ENCODE measurements around the gene KLF16. TPM values are rescaled to one million over a fixed set of nuclear protein-coding genes. Genes with fewer than 3 reads are reported as not detected.
"Not testable (repeated sequence)": the region's sequence is repeated elsewhere in the genome, so short reads cannot be mapped to it uniquely, and the experiment has no call there.

The KLF16 gene
- total RNA-seq, 2 experiments from 2014 or later: 83.8 to 89.2 TPM

DNA sequence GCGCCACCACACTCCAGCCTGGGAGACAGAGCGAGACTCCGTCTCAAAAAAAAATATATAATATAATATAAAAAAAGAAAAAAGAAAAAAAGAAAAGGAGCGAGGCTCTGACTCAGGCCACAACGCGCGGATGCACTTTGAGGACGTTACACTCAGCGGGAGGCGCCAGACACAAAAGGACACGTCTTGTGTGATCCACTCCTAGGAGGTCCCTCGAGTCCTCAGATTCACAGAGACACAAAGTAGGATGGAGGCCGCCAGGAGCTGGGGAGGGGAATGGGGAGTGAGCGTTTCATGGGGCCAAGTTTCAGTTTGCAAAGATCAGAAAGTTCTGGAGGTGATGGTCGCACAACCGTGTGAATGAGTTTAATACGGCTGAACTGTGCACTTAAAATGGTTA, 30.4 kb upstream of the KLF16 start:
- Mint-ChIP-seq H3K4me1 (ENCODE audit: low read depth) (peaks cover 26% of the 10 kb centered on the region), H3K4me3 (peak overlapping the region; percentile 57), H3K27ac (peak overlapping the region; percentile 36), H3K36me3 (ENCODE audit: low read depth) (no peaks in the 10 kb centered on the region), H3K9me3 (no peaks in the 10 kb centered on the region), H3K27me3 (no peaks in the 10 kb centered on the region)
- ATAC-seq (ENCODE audit: poor library complexity): no peak
- ChIA-PET CTCF (no interaction called here), POLR2A (interaction anchor here (1.8 kb wide), 1 partner anchor 18 kb away, joined by 8 read pairs; no protein-coding TSS in a partner anchor)
- H3K27ac ChIP-seq (ENCODE audit: low read depth in 1 of 2, low read length in 2 of 2): no peak overlapping the region
- H3K4me1 ChIP-seq (ENCODE audit: insufficient read depth, low read length): peaks cover 40% of the 10 kb centered on the region
- intact Hi-C loops (cut with DNase I, micrococcal nuclease): no loop called here
- H3K36me3 ChIP-seq (ENCODE audit: insufficient read depth, low read length): no peaks in the 10 kb centered on the region
- no peaks in the 10 kb centered on the region for H3K9me3 ChIP-seq (ENCODE audit: control insufficient read depth in 1 of 2, insufficient read depth in 1 of 2, low read length in 2 of 2)
- H3K27me3 ChIP-seq (ENCODE audit: control insufficient read depth in 1 of 2, insufficient read depth in 2 of 2, low read length in 2 of 2): no peaks in the 10 kb centered on the region
- no peak overlapping the region for H3K4me3 ChIP-seq (ENCODE audit: low read length)
- TF ChIP-seq CTCF (IDR thresholded peaks at IDR 0.05): no peak
- no peak for DNase-seq

DNA sequence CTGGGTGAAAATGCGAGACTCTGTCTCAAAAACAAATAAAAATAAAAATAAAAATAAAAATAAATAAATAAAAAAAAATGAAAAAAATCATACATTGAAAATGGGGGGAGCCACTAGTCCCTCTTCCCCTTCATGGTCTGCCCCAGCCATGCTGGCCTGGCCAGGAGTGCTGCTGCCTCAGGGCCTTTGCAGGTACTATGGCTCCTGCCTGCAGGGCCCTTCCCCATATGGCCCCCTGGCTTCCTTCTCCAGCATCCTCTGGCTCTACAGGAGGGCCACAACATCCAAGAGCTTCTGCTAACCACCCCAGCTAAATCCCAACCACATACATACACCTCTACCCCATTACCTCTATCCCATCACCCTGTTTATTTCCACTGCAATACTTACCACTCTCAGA, 26.5 kb upstream of the KLF16 start:
- no peak overlapping the region for H3K27ac ChIP-seq (ENCODE audit: low read depth in 1 of 2, low read length in 2 of 2)
- H3K4me3 Mint-ChIP-seq: no peak overlapping the region
- H3K9me3 ChIP-seq (ENCODE audit: control insufficient read depth in 1 of 2, insufficient read depth in 1 of 2, low read length in 2 of 2): no peaks in the 10 kb centered on the region
- no peaks in the 10 kb centered on the region for H3K27me3 ChIP-seq (ENCODE audit: control insufficient read depth in 1 of 2, insufficient read depth in 2 of 2, low read length in 2 of 2)
- H3K36me3 ChIP-seq (ENCODE audit: insufficient read depth, low read length): no peaks in the 10 kb centered on the region
- POLR2A ChIA-PET: no interaction called here
- intact Hi-C loops (cut with DNase I, micrococcal nuclease): no loop called here
- H3K4me1 ChIP-seq (ENCODE audit: insufficient read depth, low read length): peaks cover 11% of the 10 kb centered on the region
- no peak for DNase-seq
- CTCF ChIA-PET: no interaction called here
- no peaks in the 10 kb centered on the region for H3K27me3 Mint-ChIP-seq
- TF ChIP-seq CTCF (IDR thresholded peaks at IDR 0.05): no peak
- peaks cover 11% of the 10 kb centered on the region for H3K4me1 Mint-ChIP-seq (ENCODE audit: low read depth)
- H3K36me3 Mint-ChIP-seq (ENCODE audit: low read depth): peaks cover 4% of the 10 kb centered on the region
- ATAC-seq (ENCODE audit: poor library complexity): no peak
- H3K27ac Mint-ChIP-seq: no peak overlapping the region
- H3K4me3 ChIP-seq (ENCODE audit: low read length): no peak overlapping the region
- no peaks in the 10 kb centered on the region for H3K9me3 Mint-ChIP-seq

DNA sequence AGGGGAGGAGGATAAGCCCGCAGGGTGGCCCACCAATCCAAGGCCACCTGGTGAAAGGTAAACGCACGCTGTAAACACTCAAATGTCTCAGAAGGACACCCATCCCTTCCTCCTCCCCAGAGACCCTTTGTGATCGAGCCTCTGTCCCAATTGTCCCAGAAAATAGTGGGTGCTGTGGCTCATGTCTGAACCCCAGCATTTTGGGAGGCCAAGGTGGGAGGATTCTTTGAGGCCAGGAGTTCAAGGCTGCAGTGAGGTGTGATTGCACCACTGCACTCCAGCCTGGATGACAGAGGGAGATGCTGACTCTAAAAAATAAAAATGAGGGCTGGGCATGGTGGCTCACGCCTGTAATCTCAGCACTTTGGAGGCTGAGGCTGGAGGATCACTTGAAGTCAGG, 25.0 kb upstream of the KLF16 start:
- Histone ChIP-seq H3K9me3 (ENCODE audit: control insufficient read depth in 1 of 2, insufficient read depth in 1 of 2, low read length in 2 of 2) (no peaks in the 10 kb centered on the region), H3K27ac (ENCODE audit: low read depth in 1 of 2, low read length in 2 of 2) (no peak overlapping the region), H3K4me3 (ENCODE audit: low read length) (no peak overlapping the region), H3K36me3 (ENCODE audit: insufficient read depth, low read length) (no peaks in the 10 kb centered on the region), H3K27me3 (ENCODE audit: control insufficient read depth in 1 of 2, insufficient read depth in 2 of 2, low read length in 2 of 2) (no peaks in the 10 kb centered on the region), H3K4me1 (ENCODE audit: insufficient read depth, low read length) (peaks cover 18% of the 10 kb centered on the region)
- DNase-seq (no peak), ATAC-seq (ENCODE audit: poor library complexity) (no peak)
- ChIA-PET CTCF (no interaction called here), POLR2A (interaction anchor here (1.0 kb wide), 1 partner anchor 12 kb away, joined by 3 read pairs; no protein-coding TSS in a partner anchor)
- Mint-ChIP-seq H3K4me1 (ENCODE audit: low read depth) (peaks cover 25% of the 10 kb centered on the region), H3K9me3 (no peaks in the 10 kb centered on the region), H3K27ac (no peak overlapping the region), H3K27me3 (no peaks in the 10 kb centered on the region), H3K36me3 (ENCODE audit: low read depth) (peaks cover 18% of the 10 kb centered on the region), H3K4me3 (no peak overlapping the region)
- intact Hi-C loops (cut with DNase I, micrococcal nuclease): no loop called here
- TF ChIP-seq CTCF (IDR thresholded peaks at IDR 0.05): no peak

DNA sequence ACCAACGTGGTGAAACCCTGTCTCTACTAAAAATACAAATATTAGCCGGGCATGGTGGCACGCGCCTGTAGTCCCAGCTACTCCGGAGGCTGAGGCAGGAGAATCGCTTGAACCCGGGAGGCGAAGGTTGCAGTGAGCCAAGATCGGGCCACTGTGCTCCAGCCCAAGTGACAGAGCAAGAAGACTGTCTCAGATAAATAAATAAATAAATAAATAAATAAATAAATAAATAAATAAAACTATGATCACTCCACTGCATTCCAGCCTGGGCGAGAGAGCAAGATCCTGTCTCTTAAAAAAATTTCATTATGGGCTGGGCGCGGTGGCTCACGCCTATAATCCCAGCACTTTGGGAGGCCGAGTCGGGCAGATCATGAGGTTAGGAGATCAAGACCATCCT, 23.0 kb upstream of the KLF16 start:
- POLR2A ChIA-PET: interaction anchor here (3.0 kb wide), 1 partner anchor 10 kb away, joined by 29 read pairs; no protein-coding TSS in a partner anchor
- H3K4me1 ChIP-seq (ENCODE audit: insufficient read depth, low read length): peaks cover 36% of the 10 kb centered on the region

DNA sequence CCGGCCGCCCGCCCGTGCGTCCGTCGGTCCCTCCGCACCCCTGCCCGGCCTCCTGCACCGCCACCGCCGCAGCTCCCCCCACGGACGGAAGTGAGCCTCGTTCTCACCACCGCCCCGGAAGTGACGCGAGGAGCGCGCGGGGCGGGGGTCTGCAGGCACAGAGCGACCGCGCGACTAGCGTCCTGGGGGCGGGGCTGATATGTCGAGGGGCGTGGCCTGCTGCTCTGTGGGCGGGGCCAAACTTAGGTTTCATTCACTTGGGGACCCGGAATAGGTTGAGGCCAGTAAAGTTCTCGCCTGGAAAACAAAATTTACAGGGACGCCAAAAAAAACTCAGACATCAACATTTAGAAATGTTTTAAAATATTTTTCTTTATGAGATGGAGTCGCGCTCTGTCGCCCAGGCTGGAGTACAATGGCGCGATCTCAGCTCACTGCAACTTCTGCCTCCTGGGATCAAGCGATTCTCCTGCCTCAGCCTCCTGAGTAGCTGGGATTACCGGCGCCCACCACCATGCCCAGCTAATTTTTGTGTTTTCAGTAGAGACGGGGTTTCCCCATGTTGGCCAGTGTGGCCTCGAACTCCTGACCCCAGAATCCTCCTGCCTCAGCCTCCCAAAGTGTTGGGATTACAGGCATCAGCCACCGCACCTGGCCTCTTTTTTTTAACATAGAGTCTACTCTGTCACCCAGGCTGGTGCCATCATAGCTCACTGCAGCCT, 22.2 kb upstream of the KLF16 start, which contains the start of gene ABHD17A:
Gene ABHD17A (minus strand): TSS at position 99 of the 722 bp plus-strand sequence. CDS start 3,930 bp downstream, outside the sequence.
- not testable (repeated sequence) for H3K27me3 ChIP-seq (ENCODE audit: control insufficient read depth in 1 of 2, insufficient read depth in 2 of 2, low read length in 2 of 2); H3K27me3 Mint-ChIP-seq; H3K9me3 ChIP-seq (ENCODE audit: control insufficient read depth in 1 of 2, insufficient read depth in 1 of 2, low read length in 2 of 2); H3K36me3 ChIP-seq (ENCODE audit: insufficient read depth, low read length); H3K9me3 Mint-ChIP-seq
- peak; percentile 91 to 98 (median 96) for DNase-seq
- Histone ChIP-seq H3K4me1 (ENCODE audit: insufficient read depth, low read length) (peaks cover 41% of the 10 kb centered on the region), H3K27ac (ENCODE audit: low read depth in 1 of 2, low read length in 2 of 2) (peak within 1 kb of the TSS; percentile 90 to 94), H3K4me3 (ENCODE audit: low read length) (peak within 1 kb of the TSS; percentile 100)
- H3K36me3 Mint-ChIP-seq (ENCODE audit: low read depth): peaks cover 29% of the 10 kb centered on the region
- peak within 1 kb of the TSS; percentile 100 for H3K27ac Mint-ChIP-seq
- H3K4me1 Mint-ChIP-seq (ENCODE audit: low read depth): peaks cover 40% of the 10 kb centered on the region
- CTCF ChIA-PET: interaction anchor here (3.0 kb wide), 1 partner anchor 11 kb away, joined by 12 read pairs; no protein-coding TSS in a partner anchor
- POLR2A ChIA-PET: interaction anchor here (0.6 to 3.0 kb wide), 5 partner anchors 9 to 29 kb away, joined by 3 to 29 read pairs (median 10); no protein-coding TSS in a partner anchor
- ATAC-seq (ENCODE audit: poor library complexity): peak; percentile 51
- H3K4me3 Mint-ChIP-seq: peak within 1 kb of the TSS; percentile 99
- intact Hi-C loops (cut with DNase I, micrococcal nuclease): loop anchor here in 1 of 2 experiments (1.0 kb wide), 3 partner anchors 9 to 21 kb away; partner anchors contain the start of genes ADAT3 and SCAMP4

More for the DNA sequence above, 23.0 kb upstream of the KLF16 start:
- peak overlapping the region; percentile 100 for H3K27ac Mint-ChIP-seq
- H3K27ac ChIP-seq (ENCODE audit: low read depth in 1 of 2, low read length in 2 of 2); H3K27me3 Mint-ChIP-seq; H3K27me3 ChIP-seq (ENCODE audit: control insufficient read depth in 1 of 2, insufficient read depth in 2 of 2, low read length in 2 of 2); H3K36me3 ChIP-seq (ENCODE audit: insufficient read depth, low read length); H3K9me3 ChIP-seq (ENCODE audit: control insufficient read depth in 1 of 2, insufficient read depth in 1 of 2, low read length in 2 of 2); H3K4me3 ChIP-seq (ENCODE audit: low read length); H3K4me3 Mint-ChIP-seq; CTCF ChIA-PET; intact Hi-C loops (cut with DNase I, micrococcal nuclease); ATAC-seq (ENCODE audit: poor library complexity); DNase-seq; H3K9me3 Mint-ChIP-seq: not testable (repeated sequence)
- peaks cover 40% of the 10 kb centered on the region for H3K4me1 Mint-ChIP-seq (ENCODE audit: low read depth)
- H3K36me3 Mint-ChIP-seq (ENCODE audit: low read depth): peaks cover 29% of the 10 kb centered on the region
